Stimulated activated CD4-positive, alpha-beta T cell treated with anti-CD3 and anti-CD28 coated beads, Interleukin-12 subunit alpha, Interleukin-12 subunit beta, amount 100 ng/mL, for 4 hours (primary cell): ENCODE measurements around the gene TAC3.
A peak's percentile ranks its signal among the peaks of the same experiment; 100 is the strongest.
"Not testable (repeated sequence)": the region's sequence is repeated elsewhere in the genome, so short reads cannot be mapped to it uniquely, and the experiment has no call there.

Experiments used
- DNase-seq: peaks from one replicate; pipeline ENCODE4 v3.0.0-alpha.2; 2020

TAC3 gene

DNA sequence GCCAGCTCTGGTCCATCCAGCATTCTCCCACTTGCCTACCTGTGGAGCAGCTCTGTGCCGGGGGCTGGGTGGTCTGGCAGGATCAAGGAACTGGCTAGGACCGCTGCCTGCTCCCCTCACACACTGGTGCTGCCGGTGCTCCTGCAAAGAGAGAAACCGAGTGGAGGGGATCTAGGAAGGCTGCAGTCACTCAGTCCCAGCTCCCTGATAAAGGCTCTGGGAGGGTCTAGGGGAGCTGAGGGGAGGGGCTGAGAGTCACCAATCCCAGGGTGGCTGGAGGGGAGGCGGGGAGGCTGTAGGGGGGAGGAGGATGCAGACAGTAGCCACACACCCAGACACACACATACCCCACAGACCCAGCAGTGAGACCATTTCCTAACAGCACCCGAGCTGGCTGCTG, at the start of gene TAC3:
TAC3 (minus strand) TSS at position 182 of the 400 bp plus-strand sequence. CDS start 732 bp downstream, outside the sequence.
- DNase-seq, result no peak

DNA sequence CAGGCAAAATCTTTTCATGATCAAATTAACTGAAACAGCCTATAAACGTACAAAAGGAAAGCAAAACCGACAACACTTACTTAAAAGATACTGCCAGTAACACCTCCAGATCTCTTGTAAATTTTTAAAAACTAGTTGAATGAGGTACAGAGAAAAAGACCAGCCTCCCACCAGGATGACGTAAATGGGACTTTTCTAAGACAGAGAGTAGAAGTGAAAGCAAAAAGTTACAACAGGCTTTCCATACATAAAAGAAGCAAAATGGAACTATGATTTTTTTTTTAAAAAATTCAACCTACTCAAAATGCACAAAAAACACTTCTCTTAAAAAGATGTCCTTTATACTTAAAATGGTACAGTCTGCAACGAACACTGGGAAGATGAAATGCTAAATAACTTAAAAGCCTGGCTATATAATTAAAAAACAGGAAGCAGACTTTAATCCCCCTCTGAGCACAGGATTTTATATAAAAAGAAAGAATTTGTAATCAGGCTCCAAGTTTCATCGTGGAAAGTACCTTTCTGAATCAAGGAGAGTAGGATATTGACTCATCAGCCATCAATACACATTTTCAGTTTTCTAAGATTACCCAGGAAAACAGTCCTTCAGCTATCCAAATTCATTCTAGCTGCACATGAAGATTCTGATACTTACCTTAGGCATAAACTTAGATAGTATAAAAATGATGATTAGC, 47.8 kb upstream of the TAC3 start:
- DNase-seq, result peak; percentile 19

GRCh38 chr12:57058454-57058853, 42.1 kb upstream of the TAC3 start:
- no peak for DNase-seq

- no peak for DNase-seq
Observed at GRCh38 chr12:57057067-57057751, 40.9 kb upstream of the TAC3 start.

- no peak for DNase-seq
Observed at GRCh38 chr12:57055824-57056223, 39.5 kb upstream of the TAC3 start.

DNA sequence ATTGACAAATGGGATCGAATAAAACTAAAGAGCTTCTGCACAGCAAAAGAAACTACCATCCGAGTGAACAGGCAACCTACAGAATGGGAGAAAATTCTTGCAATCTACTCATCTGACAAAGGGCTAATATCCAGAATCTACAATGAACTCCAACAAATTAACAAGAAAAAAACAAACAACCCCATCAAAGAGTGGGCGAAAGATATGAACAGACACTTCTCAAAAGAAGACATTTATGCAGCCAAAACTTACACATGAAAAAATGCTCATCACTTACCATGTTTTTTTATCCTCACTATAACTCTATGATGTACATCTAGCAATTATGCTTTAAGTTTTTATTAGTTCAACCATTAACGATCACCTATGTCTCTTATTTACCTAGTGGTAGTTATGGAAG, 37.6 kb upstream of the TAC3 start:
- not testable (repeated sequence) for DNase-seq

DNA sequence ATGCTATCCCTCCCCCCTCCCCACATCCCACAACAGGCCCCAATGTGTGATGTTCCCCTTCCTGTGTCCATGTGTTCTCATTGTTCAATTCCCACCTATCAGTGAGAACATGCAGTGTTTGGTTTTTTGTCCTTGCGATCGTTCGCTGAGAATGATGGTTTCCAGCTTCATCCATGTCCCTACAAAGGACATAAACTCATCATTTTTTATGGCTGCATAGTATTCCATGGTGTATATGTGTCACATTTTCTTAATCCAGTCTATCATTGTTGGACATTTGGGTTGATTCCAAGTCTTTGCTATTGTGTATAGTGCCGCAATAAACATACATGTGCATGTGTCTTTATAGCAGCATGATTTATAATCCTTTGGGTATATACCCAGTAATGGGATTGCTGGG, 36.8 kb upstream of the TAC3 start:
- DNase-seq, result not testable (repeated sequence)

- no peak for DNase-seq
Observed at GRCh38 chr12:57051011-57051410, 34.7 kb upstream of the TAC3 start.

DNA sequence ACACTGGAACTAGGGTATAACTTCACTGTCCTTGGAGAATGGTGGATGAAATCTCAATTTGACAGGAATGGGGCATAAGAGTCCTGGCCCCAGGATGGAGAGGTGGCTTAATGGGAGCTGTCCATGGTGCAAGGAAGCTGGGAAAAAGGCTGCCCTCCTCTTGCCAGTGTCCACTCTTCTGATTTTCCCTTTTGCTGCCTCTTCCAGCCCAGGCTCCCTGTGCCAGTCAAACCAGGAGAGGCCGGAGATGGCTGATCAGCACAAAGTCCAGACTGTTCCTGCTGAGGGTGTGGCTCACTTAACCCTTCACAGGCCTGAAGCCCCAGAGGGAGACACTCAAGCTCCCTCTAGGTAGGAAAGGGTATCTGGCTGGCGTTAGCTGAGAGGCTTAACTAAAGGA, 33.6 kb upstream of the TAC3 start, which contains the start of gene MYO1A:
MYO1A (minus strand) TSS at position 240 of the 400 bp plus-strand sequence. CDS start 1,806 bp downstream, outside the sequence.
- no peak for DNase-seq

GRCh38 chr12:57049119-57049446, 32.8 kb upstream of the TAC3 start:
- DNase-seq, result no peak

GRCh38 chr12:57048423-57049118, 32.2 kb upstream of the TAC3 start:
- DNase-seq, result no peak

GRCh38 chr12:57047981-57048380, 31.7 kb upstream of the TAC3 start:
- DNase-seq, result no peak

DNA sequence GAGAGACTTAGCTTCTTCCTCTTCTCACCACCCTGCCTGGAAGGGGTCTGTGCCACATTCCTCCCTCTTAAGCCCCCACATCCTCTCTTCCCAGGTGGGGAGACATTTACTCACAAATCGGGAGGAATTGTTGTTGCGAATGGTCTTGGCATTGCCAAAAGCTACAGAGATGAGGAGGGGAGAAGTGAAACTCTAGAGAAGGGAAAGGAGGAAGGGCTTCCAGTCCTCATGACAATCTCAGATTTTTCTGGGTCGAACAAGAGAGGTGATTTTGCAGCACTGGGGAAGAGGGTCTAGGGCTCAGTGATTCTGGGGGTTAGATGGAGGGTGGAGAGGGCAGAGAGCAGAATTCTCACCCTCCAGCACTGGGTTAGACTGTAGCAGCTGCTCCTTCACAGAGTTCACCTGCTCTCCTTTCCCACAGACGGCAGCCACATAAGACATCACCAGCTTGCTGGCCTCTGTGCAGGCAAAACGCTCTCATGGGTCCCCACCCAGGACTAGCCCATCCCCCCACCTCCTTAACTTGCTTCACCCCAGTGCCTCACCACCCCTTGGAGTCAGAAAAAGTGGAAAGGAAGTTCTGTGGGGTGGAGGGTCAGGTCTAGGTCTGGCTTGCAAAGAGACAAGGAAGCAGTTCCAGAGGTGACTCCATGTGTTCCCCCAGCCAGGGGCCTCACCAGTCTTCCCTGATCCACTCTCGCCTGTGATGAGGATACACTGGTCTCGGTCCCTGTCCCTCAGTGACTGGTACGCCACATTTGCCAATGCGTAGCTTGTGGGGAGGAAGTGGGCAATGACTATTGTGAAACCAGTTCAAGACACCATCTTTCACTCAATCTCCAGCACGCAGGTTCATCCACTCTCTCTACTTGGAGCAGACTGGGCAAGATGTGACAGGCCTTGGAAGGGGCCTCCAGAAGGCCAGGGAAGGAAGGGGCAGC, 30.9 kb upstream of the TAC3 start:
- no peak for DNase-seq

DNA sequence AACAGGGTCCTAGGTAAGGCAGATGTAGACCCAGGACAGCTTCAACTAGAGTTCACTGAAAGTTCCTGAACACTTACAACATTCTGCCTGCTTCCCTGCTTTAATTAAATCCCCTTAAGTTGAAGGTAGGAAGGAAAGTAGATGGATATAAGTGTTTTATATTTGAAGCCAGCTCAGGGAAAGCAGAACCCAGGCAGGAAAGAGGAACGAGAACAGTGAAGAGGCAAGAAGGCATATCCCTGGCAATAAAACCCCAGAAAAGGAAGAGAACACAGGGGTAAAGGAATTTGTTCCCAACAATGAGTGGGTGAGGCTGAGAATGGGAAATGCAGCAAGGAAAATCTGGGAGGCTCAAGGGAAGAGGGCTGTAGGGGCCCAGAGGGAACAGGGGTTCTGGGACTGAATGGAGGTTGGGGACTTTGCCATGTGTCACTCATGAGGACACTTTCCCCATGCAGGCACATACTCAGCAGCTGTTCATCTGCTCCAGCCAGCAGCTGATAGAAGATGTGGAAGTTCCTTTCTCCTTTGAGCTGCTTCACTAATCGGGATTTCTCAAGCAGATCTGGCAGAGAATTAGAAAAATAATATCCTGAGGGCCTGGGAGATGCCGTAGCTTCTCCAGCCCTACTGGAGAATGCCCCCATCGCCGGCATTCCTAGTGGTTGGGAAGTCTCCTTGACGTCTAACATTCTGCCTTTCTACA, 29.9 kb upstream of the TAC3 start:
- no peak for DNase-seq

DNA sequence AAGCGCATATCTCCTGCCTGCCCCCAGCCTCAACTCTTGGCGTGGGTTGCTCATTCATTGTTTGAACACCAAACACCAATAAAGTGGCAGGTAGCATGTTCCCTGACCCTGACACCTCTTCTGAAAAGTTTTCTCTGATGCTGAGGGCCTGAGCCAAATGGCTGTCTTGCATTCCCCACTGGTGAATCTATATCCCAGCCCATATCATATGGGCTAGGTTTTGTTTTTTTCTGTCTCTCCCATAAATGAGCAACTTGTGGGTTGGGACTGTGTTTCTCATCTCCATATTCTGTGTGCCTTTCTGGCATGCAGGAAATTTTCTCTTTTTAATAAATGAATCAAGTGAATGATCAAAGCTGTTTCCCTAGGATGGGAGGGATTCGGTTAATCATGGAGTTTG, 28.6 kb upstream of the TAC3 start:
- no peak for DNase-seq

- DNase-seq, result no peak
Observed at GRCh38 chr12:57044468-57044867, 28.1 kb upstream of the TAC3 start.

- no peak for DNase-seq
Observed at GRCh38 chr12:57042695-57043094, 26.4 kb upstream of the TAC3 start.

DNA sequence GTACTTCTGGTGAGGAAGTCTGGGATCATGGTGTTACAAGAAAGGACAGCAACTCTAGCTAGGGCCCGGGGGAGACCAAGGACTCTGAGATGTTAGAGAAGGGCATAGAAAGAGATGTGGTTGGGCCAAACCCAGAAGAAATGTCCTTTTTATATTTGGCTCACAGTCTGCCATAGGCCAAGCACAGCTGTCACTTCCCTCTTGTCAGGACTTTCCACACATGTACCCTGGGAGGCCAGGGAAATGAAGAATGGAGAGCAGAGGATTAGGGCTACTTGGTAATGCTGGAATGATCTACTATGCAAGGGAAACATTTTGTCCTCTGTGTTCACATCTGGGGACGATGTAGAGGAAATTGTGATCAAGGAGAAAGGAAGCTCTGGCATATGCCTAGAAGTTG, 24.4 kb upstream of the TAC3 start:
- no peak for DNase-seq

DNA sequence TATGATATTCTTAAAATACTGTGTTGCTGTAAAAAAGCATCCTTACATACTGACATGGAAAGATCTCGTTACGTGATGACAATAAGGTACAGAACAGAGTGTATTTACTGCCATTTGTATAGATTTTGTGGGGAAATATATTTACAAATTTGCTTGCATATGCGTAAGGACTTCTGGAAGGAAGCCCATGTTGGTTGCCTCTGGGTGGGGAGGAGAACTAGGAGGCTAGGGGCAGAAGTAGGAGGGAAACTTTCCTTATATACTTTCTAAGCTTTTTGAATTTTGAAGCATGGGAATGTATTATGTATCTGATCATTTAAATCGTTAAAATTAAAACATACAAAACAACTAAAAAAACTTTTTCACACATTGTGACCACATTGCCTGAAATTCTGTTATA, 23.9 kb upstream of the TAC3 start:
- DNase-seq, result no peak

GRCh38 chr12:57039016-57039798, 22.9 kb upstream of the TAC3 start:
- no peak for DNase-seq

DNA sequence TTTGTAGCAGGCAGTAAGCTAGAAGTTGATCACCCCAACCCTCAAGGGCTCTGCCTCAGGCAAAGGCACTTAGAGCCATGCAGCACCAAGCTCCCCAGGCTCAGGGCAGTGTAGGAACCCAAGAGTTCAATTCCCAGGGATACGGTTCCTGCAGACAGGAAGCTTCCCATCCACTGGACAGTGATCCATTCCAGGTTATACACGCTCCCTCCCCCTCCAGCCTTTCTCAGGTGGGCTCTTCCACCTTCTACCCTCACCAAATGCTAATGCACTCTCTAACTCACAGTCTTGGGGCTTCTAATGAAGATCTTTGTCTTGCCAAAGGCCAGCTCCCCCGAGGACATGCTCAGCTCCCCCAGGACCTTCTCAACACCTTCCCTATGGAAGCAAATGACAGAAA, 20.9 kb upstream of the TAC3 start:
- no peak for DNase-seq
